Lower leg skin (tissue), 4 donors: Measurements from ENCODE around the gene RIMBP3B. TPM values are rescaled to one million over a fixed set of nuclear protein-coding genes. Genes with fewer than 3 reads are reported as not detected.
A peak's percentile ranks its signal among the peaks of the same experiment; 100 is the strongest.
"Not testable (repeated sequence)": the region's sequence is repeated elsewhere in the genome, so short reads cannot be mapped to it uniquely, and the experiment has no call there.

Experiments used
- DNase-seq, 2 donors: peaks; one replicate each; pipeline ENCODE4 v3.0.0-alpha.2; 2019; ENCODE audit warnings: low spot score in 2 of 2
- H3K4me3 ChIP-seq: fragments of 200-600 bp; sonication (generic); 2 replicates; pipeline ENCODE4 v1.5.1; 2017; ENCODE audit warnings: mild to moderate bottlenecking, low read depth; ENCODE audit not compliant: poor library complexity, severe bottlenecking
- WGBS, 2 donors: methylation state at CpG; one replicate each; pipeline ENCODE4 v1.1.5; 2018; 5-methylcytosine and 5-hydroxymethylcytosine counted together
- intact Hi-C: fragments of 100-400 bp; cut with DNase I; formaldehyde crosslinking; loops from one replicate; pipeline ENCODE4 v1.15.0; 2023; ENCODE audit warnings: low total_unique reads
- total RNA-seq, 4 donors: library from RNA; depleted of rRNA; stranded (reverse); fragments of >200 nt; gene quantifications; one replicate each; pipeline ENCODE4 v1.1.0, GENCODE V29; 2016

Gene RIMBP3B
- total RNA-seq, result under 1 TPM in 1 of 4 donors, not detected in 3; 0.06 TPM

- intact Hi-C loops, H3K4me3 ChIP-seq, DNase-seq: not testable (repeated sequence)
- no CpG with 5 or more reads among the region's 91 CpGs for whole genome bisulfite sequencing, 2 donors
Observed at GRCh38 chr22:21383701-21384467, at the start of gene RIMBP3B. Gene RIMBP3B, plus strand, starts transcription at chr22:21383751. Its CDS starts 108 bp downstream, at chr22:21383859.

- DNase-seq, result peak in 1 of 2 donors; percentile 32
- 80% methylated on average over 6 of the region's 12 CpGs; no CpG with 5 or more reads in 1 of the 2 donors for WGBS, 2 donors
Observed at GRCh38 chr22:21357527-21357926, 26.0 kb upstream of the RIMBP3B start.

GRCh38 chr22:21360525-21360924 is 23.0 kb upstream of the RIMBP3B start:
- intact Hi-C loops, H3K4me3 ChIP-seq: not testable (repeated sequence)
- peak in 1 of 2 donors; percentile 8 for DNase-seq
- WGBS, 2 donors, result no CpG with 5 or more reads among the region's 59 CpGs

More at GRCh38 chr22:21357527-21357926, 26.0 kb upstream of the RIMBP3B start:
- intact Hi-C loops, H3K4me3 ChIP-seq: not testable (repeated sequence)

GRCh38 chr22:21362473-21362872 is 21.1 kb upstream of the RIMBP3B start:
- DNase-seq, H3K4me3 ChIP-seq, intact Hi-C loops: not testable (repeated sequence)
- WGBS, 2 donors, result no CpG with 5 or more reads among the region's 4 CpGs

GRCh38 chr22:21363061-21363460 is 20.5 kb upstream of the RIMBP3B start:
- H3K4me3 ChIP-seq, intact Hi-C loops, DNase-seq: not testable (repeated sequence)
- WGBS, 2 donors, result no CpG with 5 or more reads among the region's 5 CpGs

GRCh38 chr22:21363803-21364202 is 19.7 kb upstream of the RIMBP3B start:
- DNase-seq, result peak in 1 of 2 donors; percentile 29
- WGBS, 2 donors, result 70 to 76% methylated on average over 7 to 10 of the region's 11 CpGs
- intact Hi-C loops, H3K4me3 ChIP-seq: not testable (repeated sequence)

- intact Hi-C loops, result not testable (repeated sequence)
Observed at GRCh38 chr22:21364362-21364761, 19.2 kb upstream of the RIMBP3B start.

GRCh38 chr22:21365337-21365736 is 18.2 kb upstream of the RIMBP3B start:
- H3K4me3 ChIP-seq, DNase-seq, intact Hi-C loops: not testable (repeated sequence)
- WGBS, 2 donors, result no CpG with 5 or more reads among the region's 4 CpGs

More at GRCh38 chr22:21364362-21364761, 19.2 kb upstream of the RIMBP3B start:
- not testable (repeated sequence) for DNase-seq, H3K4me3 ChIP-seq
- WGBS, 2 donors, result no CpG with 5 or more reads among the region's 11 CpGs

- peak in 1 of 2 donors; percentile 26 for DNase-seq
- H3K4me3 ChIP-seq, intact Hi-C loops: not testable (repeated sequence)
- 100% methylated on average over 2 of the region's 12 CpGs for WGBS, 2 donors
Observed at GRCh38 chr22:21368603-21369310, 14.8 kb upstream of the RIMBP3B start.

GRCh38 chr22:21375880-21376279 is 7.7 kb upstream of the RIMBP3B start:
- DNase-seq, intact Hi-C loops, H3K4me3 ChIP-seq: not testable (repeated sequence)
- WGBS, 2 donors, result no CpG with 5 or more reads among the region's 4 CpGs

GRCh38 chr22:21384468-21385357 is 1.2 kb downstream of the RIMBP3B start:
- no CpG with 5 or more reads among the region's 79 CpGs for WGBS, 2 donors
- intact Hi-C loops, DNase-seq, H3K4me3 ChIP-seq: not testable (repeated sequence)

- no CpG with 5 or more reads among the region's 7 CpGs for WGBS, 2 donors
- H3K4me3 ChIP-seq, DNase-seq, intact Hi-C loops: not testable (repeated sequence)
Observed at GRCh38 chr22:21389480-21389879, 5.9 kb downstream of the RIMBP3B start.

GRCh38 chr22:21390013-21390412 is 6.5 kb downstream of the RIMBP3B start:
- intact Hi-C loops, DNase-seq, H3K4me3 ChIP-seq: not testable (repeated sequence)
- WGBS, 2 donors, result no CpG with 5 or more reads among the region's 9 CpGs

- intact Hi-C loops, DNase-seq, H3K4me3 ChIP-seq: not testable (repeated sequence)
- no CpG with 5 or more reads among the region's 7 CpGs for WGBS, 2 donors
Observed at GRCh38 chr22:21394613-21395012, 11.1 kb downstream of the RIMBP3B start.
